Amniotic epithelial cell (primary cell): ENCODE measurements around the gene C1orf159.

Experiments
- DNase-seq: peaks from one replicate; pipeline ENCODE4 v3.0.0-alpha.2; 2010; ENCODE audit warnings: low read depth

The C1orf159 gene

GRCh38 chr1:1053022-1053421, 62.9 kb downstream of the C1orf159 start:
- DNase-seq, result no peak

- no peak for DNase-seq
These were observed 63.7 kb downstream of the C1orf159 start for GRCh38 chr1:1052003-1052840.

- no peak for DNase-seq
These were observed 64.6 kb downstream of the C1orf159 start for GRCh38 chr1:1051127-1051810.

GRCh38 chr1:1050577-1051052, 65.3 kb downstream of the C1orf159 start:
- no peak for DNase-seq

GRCh38 chr1:1049318-1050165, 66.3 kb downstream of the C1orf159 start:
- no peak for DNase-seq

- DNase-seq, result no peak
These were observed 67.1 kb downstream of the C1orf159 start for GRCh38 chr1:1048765-1049164.

GRCh38 chr1:1047963-1048362, 67.9 kb downstream of the C1orf159 start:
- no peak for DNase-seq

GRCh38 chr1:1047407-1047806, 68.5 kb downstream of the C1orf159 start:
- DNase-seq, result no peak

GRCh38 chr1:1046767-1047166, 69.1 kb downstream of the C1orf159 start:
- no peak for DNase-seq

GRCh38 chr1:1046243-1046642, 69.6 kb downstream of the C1orf159 start:
- DNase-seq, result no peak

GRCh38 chr1:1045129-1045528, 70.8 kb downstream of the C1orf159 start:
- DNase-seq, result no peak

GRCh38 chr1:1044455-1045078, 71.3 kb downstream of the C1orf159 start:
- no peak for DNase-seq

- DNase-seq, result no peak
These were observed 72.0 kb downstream of the C1orf159 start for GRCh38 chr1:1043921-1044320.

- no peak for DNase-seq
These were observed 72.5 kb downstream of the C1orf159 start for GRCh38 chr1:1043411-1043810.

- no peak for DNase-seq
These were observed 73.1 kb downstream of the C1orf159 start for GRCh38 chr1:1042835-1043234.

- DNase-seq, result no peak
These were observed 74.0 kb downstream of the C1orf159 start for GRCh38 chr1:1041873-1042272.

- no peak for DNase-seq
These were observed 74.8 kb downstream of the C1orf159 start for GRCh38 chr1:1041092-1041523.

- DNase-seq, result peak; percentile 77
These were observed 75.6 kb downstream of the C1orf159 start for GRCh38 chr1:1040004-1040991.

- no peak for DNase-seq
These were observed 76.6 kb downstream of the C1orf159 start for GRCh38 chr1:1039145-1039910.

- no peak for DNase-seq
These were observed 77.2 kb downstream of the C1orf159 start for GRCh38 chr1:1038694-1039093.
